ENCODE results near the gene KLHL17. TPM values are rescaled to one million over a fixed set of nuclear protein-coding genes. Genes with fewer than 3 reads are reported as not detected.
"Not testable (repeated sequence)": the region's sequence is repeated elsewhere in the genome, so short reads cannot be mapped to it uniquely, and the experiment has no call there.

Gene KLHL17
- total RNA-seq, 3 donors from 2014 or later (not counting 1 experiment from before 2014, with no cell fraction given) = 17.8 to 33.5 (median 22.4) TPM

DNA sequence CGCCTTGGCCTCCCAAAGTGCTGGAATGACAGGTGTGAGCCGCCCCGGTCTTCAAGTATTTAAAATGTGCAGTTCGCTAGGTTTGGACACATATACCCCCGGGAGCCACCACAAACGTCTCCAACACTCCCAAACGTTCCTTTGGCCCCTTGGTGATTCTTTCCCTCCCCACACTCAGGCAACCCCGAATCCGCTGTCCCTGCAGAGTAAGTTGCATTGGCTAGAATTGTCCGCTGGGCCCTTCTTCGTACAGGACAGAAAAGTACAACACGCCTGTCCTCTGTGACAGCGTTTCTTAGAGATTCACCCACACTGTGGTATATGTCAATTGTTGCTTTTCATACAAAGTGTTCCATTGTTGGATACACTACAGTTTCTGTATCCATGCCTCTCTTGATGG, 24.7 kb downstream of the KLHL17 start:
- WGBS (ENCODE audit: insufficient coverage) = 80% methylated on average over 13 of the region's 13 CpGs
- no peak overlapping the region for H3K27ac Mint-ChIP-seq
- TF ChIP-seq, protein P1, sequence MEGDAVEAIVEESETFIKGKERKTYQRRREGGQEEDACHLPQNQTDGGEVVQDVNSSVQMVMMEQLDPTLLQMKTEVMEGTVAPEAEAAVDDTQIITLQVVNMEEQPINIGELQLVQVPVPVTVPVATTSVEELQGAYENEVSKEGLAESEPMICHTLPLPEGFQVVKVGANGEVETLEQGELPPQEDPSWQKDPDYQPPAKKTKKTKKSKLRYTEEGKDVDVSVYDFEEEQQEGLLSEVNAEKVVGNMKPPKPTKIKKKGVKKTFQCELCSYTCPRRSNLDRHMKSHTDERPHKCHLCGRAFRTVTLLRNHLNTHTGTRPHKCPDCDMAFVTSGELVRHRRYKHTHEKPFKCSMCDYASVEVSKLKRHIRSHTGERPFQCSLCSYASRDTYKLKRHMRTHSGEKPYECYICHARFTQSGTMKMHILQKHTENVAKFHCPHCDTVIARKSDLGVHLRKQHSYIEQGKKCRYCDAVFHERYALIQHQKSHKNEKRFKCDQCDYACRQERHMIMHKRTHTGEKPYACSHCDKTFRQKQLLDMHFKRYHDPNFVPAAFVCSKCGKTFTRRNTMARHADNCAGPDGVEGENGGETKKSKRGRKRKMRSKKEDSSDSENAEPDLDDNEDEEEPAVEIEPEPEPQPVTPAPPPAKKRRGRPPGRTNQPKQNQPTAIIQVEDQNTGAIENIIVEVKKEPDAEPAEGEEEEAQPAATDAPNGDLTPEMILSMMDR (IDR thresholded peaks at IDR 0.05) = no peak
- H3K27me3 ChIP-seq (ENCODE audit: control insufficient read depth, insufficient read depth, low read length) = no peaks in the 10 kb centered on the region
- no peak overlapping the region for H3K4me3 ChIP-seq (ENCODE audit: low read length)
- no peaks in the 10 kb centered on the region for H3K9me3 Mint-ChIP-seq
- no peaks in the 10 kb centered on the region for H3K36me3 Mint-ChIP-seq
- peaks cover 30 to 37% of the 10 kb centered on the region in 2 donors for H3K27me3 Mint-ChIP-seq (ENCODE audit: low read depth in 2 of 2)
- H3K27ac ChIP-seq (ENCODE audit: low read length) = no peak overlapping the region
- H3K4me1 Mint-ChIP-seq = no peaks in the 10 kb centered on the region
- no peaks in the 10 kb centered on the region for H3K4me1 ChIP-seq (ENCODE audit: control insufficient read depth, insufficient read depth, low read length)
- DNase-seq (no peak), ATAC-seq (no peak)
- intact Hi-C loops (cut with micrococcal nuclease) = no loop called here
- no peaks in the 10 kb centered on the region for H3K36me3 ChIP-seq (ENCODE audit: control insufficient read depth, insufficient read depth, low read length)
- H3K4me3 Mint-ChIP-seq = no peak overlapping the region
- H3K9me3 ChIP-seq (ENCODE audit: control insufficient read depth, insufficient read depth, low read length) = no peaks in the 10 kb centered on the region

DNA sequence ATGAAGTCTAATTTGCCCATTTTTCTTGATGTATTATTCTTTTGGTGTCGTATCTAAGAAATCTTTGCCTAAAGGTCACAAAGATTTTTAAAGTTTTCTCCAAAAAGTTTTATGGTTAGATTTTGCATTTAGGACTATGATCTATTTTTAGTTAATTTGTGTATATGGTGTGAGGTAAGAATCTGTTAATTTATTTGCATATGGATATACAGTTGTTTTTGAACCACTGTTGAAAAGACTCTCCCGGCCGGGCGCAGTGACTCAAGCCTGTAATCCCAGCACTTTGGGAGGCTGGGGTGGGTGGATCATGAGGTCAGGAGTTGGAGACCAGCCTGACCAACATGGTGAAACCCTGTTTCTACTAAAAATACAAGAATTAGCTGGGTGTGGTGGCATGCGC, 27.7 kb downstream of the KLHL17 start:
- H3K9me3 Mint-ChIP-seq; H3K4me3 ChIP-seq (ENCODE audit: low read length); H3K36me3 ChIP-seq (ENCODE audit: control insufficient read depth, insufficient read depth, low read length); H3K4me1 Mint-ChIP-seq; H3K27ac Mint-ChIP-seq; H3K4me3 Mint-ChIP-seq; ATAC-seq; intact Hi-C loops (cut with micrococcal nuclease); H3K36me3 Mint-ChIP-seq; H3K27me3 ChIP-seq (ENCODE audit: control insufficient read depth, insufficient read depth, low read length); H3K27ac ChIP-seq (ENCODE audit: low read length); DNase-seq; H3K9me3 ChIP-seq (ENCODE audit: control insufficient read depth, insufficient read depth, low read length); H3K4me1 ChIP-seq (ENCODE audit: control insufficient read depth, insufficient read depth, low read length): not testable (repeated sequence)
- WGBS (ENCODE audit: insufficient coverage) = 92% methylated on average over 5 of the region's 5 CpGs
- peaks cover 41 to 47% of the 10 kb centered on the region in 2 donors for H3K27me3 Mint-ChIP-seq (ENCODE audit: low read depth in 2 of 2)

DNA sequence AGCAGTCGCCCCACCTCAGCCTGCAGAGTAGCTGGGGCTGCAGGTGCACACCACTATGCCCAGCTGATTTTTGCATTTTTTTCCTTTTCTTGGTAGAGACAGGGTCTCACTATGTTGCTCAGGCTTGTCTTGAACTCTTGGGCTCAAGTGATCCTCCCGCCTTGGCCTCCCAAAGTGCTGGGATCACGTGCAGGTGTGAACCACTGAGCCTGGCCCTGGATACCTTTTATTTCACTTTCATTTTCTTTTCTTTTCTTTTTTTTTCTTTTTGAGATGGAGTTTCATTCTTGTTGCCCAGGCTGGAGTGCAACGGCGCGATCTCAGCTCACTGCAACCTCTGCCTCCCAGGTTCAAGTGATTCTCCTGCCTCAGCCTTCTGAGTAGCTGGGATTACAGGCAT, 30.9 kb downstream of the KLHL17 start:
- H3K27ac Mint-ChIP-seq; H3K36me3 Mint-ChIP-seq; intact Hi-C loops (cut with micrococcal nuclease); H3K36me3 ChIP-seq (ENCODE audit: control insufficient read depth, insufficient read depth, low read length); H3K27me3 ChIP-seq (ENCODE audit: control insufficient read depth, insufficient read depth, low read length); H3K27ac ChIP-seq (ENCODE audit: low read length); ATAC-seq; H3K4me1 ChIP-seq (ENCODE audit: control insufficient read depth, insufficient read depth, low read length); H3K9me3 ChIP-seq (ENCODE audit: control insufficient read depth, insufficient read depth, low read length); H3K9me3 Mint-ChIP-seq; H3K4me3 Mint-ChIP-seq; H3K4me1 Mint-ChIP-seq; H3K4me3 ChIP-seq (ENCODE audit: low read length); DNase-seq: not testable (repeated sequence)
- peaks cover 39 to 42% of the 10 kb centered on the region in 2 donors for H3K27me3 Mint-ChIP-seq (ENCODE audit: low read depth in 2 of 2)
- 75% methylated on average over 6 of the region's 6 CpGs for WGBS (ENCODE audit: insufficient coverage)

DNA sequence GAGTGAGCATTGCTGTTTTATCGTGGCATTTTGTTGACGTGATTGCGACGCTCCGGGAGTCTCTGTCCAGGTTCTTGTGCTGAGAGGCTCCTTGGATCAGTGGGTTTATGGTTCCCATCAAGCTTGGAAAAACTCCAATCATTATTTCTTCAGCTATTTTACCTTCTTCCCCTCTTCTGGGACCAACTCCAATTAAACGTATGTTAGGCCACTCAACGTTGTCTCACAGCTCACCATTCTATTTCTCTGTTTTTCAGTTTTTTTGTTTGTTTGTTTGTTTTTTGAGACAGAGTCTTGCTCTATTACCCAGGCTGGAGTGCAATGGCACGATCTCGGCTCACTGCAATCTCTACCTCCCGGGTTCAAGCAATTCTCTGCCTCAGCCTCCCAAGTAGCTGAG, 31.5 kb downstream of the KLHL17 start:
- Histone ChIP-seq H3K27me3 (ENCODE audit: control insufficient read depth, insufficient read depth, low read length) (peaks cover 8% of the 10 kb centered on the region), H3K36me3 (ENCODE audit: control insufficient read depth, insufficient read depth, low read length) (no peaks in the 10 kb centered on the region), H3K9me3 (ENCODE audit: control insufficient read depth, insufficient read depth, low read length) (no peaks in the 10 kb centered on the region), H3K27ac (ENCODE audit: low read length) (no peak overlapping the region), H3K4me1 (ENCODE audit: control insufficient read depth, insufficient read depth, low read length) (peaks cover 9% of the 10 kb centered on the region), H3K4me3 (ENCODE audit: low read length) (no peak overlapping the region)
- TF ChIP-seq, protein P1 (IDR thresholded peaks at IDR 0.05) = no peak
- DNase-seq = no peak
- intact Hi-C loops (cut with micrococcal nuclease) = no loop called here
- Mint-ChIP-seq H3K36me3 (no peaks in the 10 kb centered on the region), H3K4me1 (peaks cover 0 to 5% of the 10 kb centered on the region in 2 donors), H3K27ac (no peak overlapping the region), H3K27me3 (ENCODE audit: low read depth in 2 of 2) (peaks cover 37 to 41% of the 10 kb centered on the region in 2 donors), H3K9me3 (no peaks in the 10 kb centered on the region), H3K4me3 (no peak overlapping the region)
- no peak for ATAC-seq
- WGBS (ENCODE audit: insufficient coverage) = 98% methylated on average over 10 of the region's 10 CpGs

All from natural killer cell (primary cell).